GM19099 (cell line): ENCODE measurements around the gene ANKRD11.

Experiments
- POLR2A ChIP-seq: IDR thresholded peaks from 3 replicates; pipeline ENCODE4 v1.6.1; 2011; ENCODE audit warnings: low read depth; ENCODE audit not compliant: insufficient read length; ENCODE audit errors: extremely low read depth

Gene ANKRD11

DNA sequence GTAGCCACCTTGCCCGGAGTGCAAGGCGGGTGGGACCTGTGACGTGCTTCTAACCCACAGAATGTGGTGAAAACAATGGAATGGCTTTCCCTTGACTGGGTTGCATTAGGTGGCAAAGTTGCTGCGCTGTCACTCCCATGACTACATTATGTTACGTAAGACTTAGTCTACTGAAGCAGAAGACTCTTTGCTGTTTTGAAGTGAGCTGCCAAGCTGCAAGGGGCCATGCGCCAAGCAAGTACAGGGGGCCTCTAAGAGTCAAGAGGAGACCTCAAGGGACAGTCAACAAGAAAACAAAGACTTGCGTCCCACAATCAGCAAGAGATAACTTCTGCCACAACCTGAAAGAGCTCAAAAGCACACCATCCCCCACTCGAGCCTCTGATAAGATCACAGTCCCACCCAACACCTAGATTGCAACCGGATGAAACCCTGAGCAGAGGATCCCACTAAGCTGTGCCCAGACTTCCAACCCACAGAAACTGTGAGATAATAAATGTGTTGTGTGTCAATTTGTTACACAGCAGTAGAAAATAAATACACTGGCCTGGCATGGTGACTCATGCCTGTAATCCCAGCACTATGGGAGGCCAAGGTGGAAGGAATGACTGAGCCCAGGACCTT lies 16.5 kb downstream of the ANKRD11 start:
- no peak for TF ChIP-seq POLR2A

GRCh38 chr16:89473136-89473712 lies 17.1 kb downstream of the ANKRD11 start:
- no peak for TF ChIP-seq POLR2A

DNA sequence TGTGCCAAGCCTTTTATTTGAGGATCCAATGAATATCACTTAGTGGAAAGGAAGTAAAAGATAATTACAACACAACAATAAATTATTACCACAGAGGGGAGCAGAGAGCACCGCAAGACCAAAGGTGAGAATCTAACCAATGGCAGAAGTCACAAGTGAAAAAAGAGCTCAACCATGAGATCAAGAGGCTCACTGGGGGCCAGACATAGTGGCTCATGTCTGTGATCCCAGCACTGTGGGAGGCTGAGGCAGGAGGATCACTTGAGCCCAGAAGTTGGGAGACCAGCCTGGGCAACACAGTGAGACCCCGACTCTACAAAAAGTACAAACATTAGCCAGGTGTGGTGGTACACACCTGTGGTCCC lies 17.7 kb downstream of the ANKRD11 start:
- TF ChIP-seq POLR2A = no peak

DNA sequence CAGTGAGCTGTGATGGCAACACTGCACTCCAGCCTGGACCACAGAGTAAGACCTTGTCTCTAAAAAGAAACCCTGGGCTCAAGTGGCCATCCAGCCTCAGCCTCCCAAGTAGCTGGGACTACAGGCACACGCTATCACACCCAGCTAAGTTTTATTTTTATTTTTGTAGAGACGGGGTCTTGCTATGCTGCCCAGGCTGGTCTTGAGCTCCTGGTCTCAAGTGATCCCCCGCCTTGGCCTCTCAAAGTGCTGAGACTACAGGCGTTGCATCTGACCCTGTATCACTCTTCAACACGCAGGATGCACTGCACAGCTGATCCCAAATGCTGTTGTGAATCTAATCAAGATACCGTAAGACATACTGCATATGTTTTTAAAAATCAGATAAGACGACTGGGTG lies 23.0 kb downstream of the ANKRD11 start:
- no peak for TF ChIP-seq POLR2A

DNA sequence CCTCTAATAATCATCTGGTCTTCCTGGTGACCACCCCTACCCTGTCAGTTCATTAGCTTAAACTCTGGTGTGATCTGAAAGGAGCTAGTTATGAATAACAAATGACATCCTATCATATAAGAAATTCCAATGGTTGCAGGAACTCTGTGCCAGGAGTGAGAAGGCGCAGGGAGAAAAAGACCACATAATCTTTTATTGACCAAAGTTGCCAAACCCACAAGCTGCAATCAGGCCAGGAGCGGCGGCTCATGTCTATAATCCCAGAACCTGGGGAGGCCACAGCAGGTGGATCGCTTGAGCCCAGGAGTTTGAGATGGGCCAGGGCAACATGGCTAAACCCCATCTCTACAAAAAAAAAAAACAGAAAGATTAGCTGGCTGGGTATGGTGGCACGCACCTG lies 23.4 kb downstream of the ANKRD11 start:
- TF ChIP-seq POLR2A = no peak

DNA sequence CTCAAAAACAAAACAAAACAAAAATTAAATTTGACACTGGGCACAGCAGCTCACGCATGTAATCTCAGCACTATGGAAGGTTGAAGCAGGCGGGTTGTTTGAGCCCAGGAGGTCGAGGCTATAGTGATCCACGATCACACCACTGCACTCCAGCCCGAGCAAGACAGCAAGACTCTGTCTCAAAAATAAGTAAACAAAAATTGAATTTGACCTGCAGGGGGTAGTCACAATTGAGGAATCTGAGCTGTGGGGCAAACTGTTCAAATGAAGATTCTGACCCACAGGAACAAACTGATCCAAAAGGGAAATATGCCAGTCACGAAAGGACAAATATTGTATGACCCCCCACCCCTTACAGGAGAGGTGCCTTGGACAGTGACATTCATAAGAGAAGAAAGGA lies 29.8 kb downstream of the ANKRD11 start:
- TF ChIP-seq POLR2A = no peak

GRCh38 chr16:89458967-89459366 lies 31.4 kb downstream of the ANKRD11 start:
- TF ChIP-seq POLR2A = no peak

GRCh38 chr16:89458551-89458950 lies 31.8 kb downstream of the ANKRD11 start:
- no peak for TF ChIP-seq POLR2A

GRCh38 chr16:89456419-89456959 lies 33.9 kb downstream of the ANKRD11 start:
- TF ChIP-seq POLR2A = no peak

- TF ChIP-seq POLR2A = no peak
These were observed 34.7 kb downstream of the ANKRD11 start for GRCh38 chr16:89455692-89456091.

- no peak for TF ChIP-seq POLR2A
These were observed 35.2 kb downstream of the ANKRD11 start for GRCh38 chr16:89455178-89455577.

DNA sequence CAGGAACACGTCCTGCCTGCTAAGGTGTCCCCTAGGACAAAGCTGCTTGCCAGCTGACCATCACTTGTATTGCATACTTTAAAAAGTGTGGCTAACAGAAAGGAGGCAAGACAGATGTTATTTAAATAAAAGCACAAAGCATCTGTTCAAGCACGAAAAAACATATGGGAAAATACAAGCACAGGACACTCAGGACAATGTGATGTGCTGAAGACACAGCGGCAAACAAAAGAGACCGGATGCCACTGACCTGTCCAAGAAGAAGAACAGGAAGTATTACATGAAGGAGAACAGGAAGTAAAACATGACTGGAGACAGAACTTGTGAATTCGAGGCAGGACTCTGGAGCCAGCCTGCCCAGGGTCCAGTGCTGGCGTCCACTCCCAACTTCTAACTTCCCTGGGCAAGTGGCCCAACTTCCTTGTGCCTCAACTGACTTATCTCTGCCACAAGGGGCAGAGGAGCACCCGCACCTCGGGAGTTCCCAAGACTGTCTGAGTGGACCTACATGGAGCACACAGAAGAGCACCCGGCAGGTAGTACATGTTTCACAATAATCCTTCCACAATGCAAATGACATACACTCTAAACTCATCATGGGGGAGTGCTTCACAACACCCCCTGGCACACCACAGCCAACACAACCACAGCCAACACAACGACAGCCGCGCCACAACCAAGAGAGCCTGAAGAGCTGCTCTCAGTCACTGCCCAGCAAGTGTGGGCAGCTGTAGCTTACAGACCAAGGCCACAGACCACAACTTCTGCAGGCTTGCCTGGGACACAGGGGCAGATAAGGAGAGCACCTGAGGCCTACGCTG lies 36.6 kb downstream of the ANKRD11 start:
- TF ChIP-seq POLR2A = no peak

DNA sequence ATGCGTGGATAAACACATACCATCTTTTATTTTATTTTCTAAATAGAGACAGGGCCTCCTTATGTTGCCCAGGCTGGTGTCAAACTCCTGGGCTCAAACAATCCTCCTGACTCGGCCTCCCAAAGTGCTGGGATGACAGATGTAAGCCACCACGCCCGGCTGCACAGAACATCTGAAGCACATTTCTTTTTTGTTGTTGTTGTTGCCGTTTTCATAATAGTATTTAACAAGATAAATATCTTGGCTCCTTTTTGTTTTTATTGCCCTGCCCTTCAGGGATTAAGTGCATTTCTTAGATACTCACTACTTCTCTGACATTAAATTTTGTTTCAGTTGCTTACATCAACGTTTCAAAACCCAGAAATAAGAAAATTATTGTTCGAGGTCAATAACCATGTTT lies 37.4 kb downstream of the ANKRD11 start:
- TF ChIP-seq POLR2A = no peak

- TF ChIP-seq POLR2A = no peak
These were observed 38.1 kb downstream of the ANKRD11 start for GRCh38 chr16:89452241-89452640.

- no peak for TF ChIP-seq POLR2A
These were observed 39.8 kb downstream of the ANKRD11 start for GRCh38 chr16:89450537-89450936.
